HL-60/S4 (cell line): Measurements from ENCODE around the gene RSRC2.
"Not testable (repeated sequence)": the region's sequence is repeated elsewhere in the genome, so short reads cannot be mapped to it uniquely, and the experiment has no call there.

Source experiments
- in situ Hi-C: fragments of 300-500 bp; cut with MboI; formaldehyde crosslinking; loops from 2 replicates; pipeline ENCODE4 v1.14.3; 2022; ENCODE audit warnings: low sequenced_read_pairs

Gene RSRC2

GRCh38 chr12:122487807-122488206 is 38.9 kb downstream of the RSRC2 start:
- in situ Hi-C loops: not testable (repeated sequence)

GRCh38 chr12:122486805-122487426 is 39.8 kb downstream of the RSRC2 start:
- in situ Hi-C loops: no loop called here

GRCh38 chr12:122486360-122486759 is 40.4 kb downstream of the RSRC2 start:
- in situ Hi-C loops: not testable (repeated sequence)

GRCh38 chr12:122484385-122484784 is 42.4 kb downstream of the RSRC2 start:
- in situ Hi-C loops: not testable (repeated sequence)

GRCh38 chr12:122483969-122484368 is 42.8 kb downstream of the RSRC2 start:
- in situ Hi-C loops: no loop called here

GRCh38 chr12:122481861-122482260 is 44.9 kb downstream of the RSRC2 start:
- in situ Hi-C loops: no loop called here

- in situ Hi-C loops: no loop called here
Measured at GRCh38 chr12:122480753-122481152, 46.0 kb downstream of the RSRC2 start.

GRCh38 chr12:122474324-122474716 is 52.4 kb downstream of the RSRC2 start:
- in situ Hi-C loops: no loop called here

GRCh38 chr12:122473543-122474323 is 53.0 kb downstream of the RSRC2 start:
- in situ Hi-C loops: no loop called here

- in situ Hi-C loops: no loop called here
Measured at GRCh38 chr12:122471324-122472226, 55.2 kb downstream of the RSRC2 start.

GRCh38 chr12:122470576-122470975 is 56.2 kb downstream of the RSRC2 start:
- in situ Hi-C loops: not testable (repeated sequence)

- in situ Hi-C loops: not testable (repeated sequence)
Measured at GRCh38 chr12:122469856-122470255, 56.9 kb downstream of the RSRC2 start.

- in situ Hi-C loops: no loop called here
Measured at GRCh38 chr12:122467983-122468382, 58.8 kb downstream of the RSRC2 start.

- in situ Hi-C loops: not testable (repeated sequence)
Measured at GRCh38 chr12:122464317-122465042, 62.3 kb downstream of the RSRC2 start.

GRCh38 chr12:122460641-122461040 is 66.1 kb downstream of the RSRC2 start:
- in situ Hi-C loops: no loop called here

GRCh38 chr12:122460061-122460460 is 66.7 kb downstream of the RSRC2 start:
- in situ Hi-C loops: no loop called here

- in situ Hi-C loops: no loop called here
Measured at GRCh38 chr12:122459211-122459610, 67.5 kb downstream of the RSRC2 start.

GRCh38 chr12:122458105-122459035 is 68.4 kb downstream of the RSRC2 start:
- in situ Hi-C loops: no loop called here

GRCh38 chr12:122457627-122458026 is 69.1 kb downstream of the RSRC2 start:
- in situ Hi-C loops: no loop called here

GRCh38 chr12:122454739-122455138 is 72.0 kb downstream of the RSRC2 start:
- in situ Hi-C loops: no loop called here
